OCI-LY7 (cell line): ENCODE measurements around the gene GIPC1.

Experiments
- CTCF ChIP-seq: fragments of 200-600 bp; sonication (generic); conservative IDR thresholded peaks from 2 replicates; pipeline ENCODE4 v1.5.1; 2014; ENCODE audit warnings: mild to moderate bottlenecking, antibody characterized with exemption, low read length, moderate library complexity, mixed read lengths
- EZH2phosphoT487 ChIP-seq: fragments of 200-600 bp; sonication (generic); IDR thresholded peaks from 2 replicates; pipeline ENCODE4 v1.6.1; 2018; ENCODE audit warnings: low read depth, borderline replicate concordance, mild to moderate bottlenecking, mixed run types, antibody characterized with exemption, low read length, moderate library complexity, mixed read lengths

DNA sequence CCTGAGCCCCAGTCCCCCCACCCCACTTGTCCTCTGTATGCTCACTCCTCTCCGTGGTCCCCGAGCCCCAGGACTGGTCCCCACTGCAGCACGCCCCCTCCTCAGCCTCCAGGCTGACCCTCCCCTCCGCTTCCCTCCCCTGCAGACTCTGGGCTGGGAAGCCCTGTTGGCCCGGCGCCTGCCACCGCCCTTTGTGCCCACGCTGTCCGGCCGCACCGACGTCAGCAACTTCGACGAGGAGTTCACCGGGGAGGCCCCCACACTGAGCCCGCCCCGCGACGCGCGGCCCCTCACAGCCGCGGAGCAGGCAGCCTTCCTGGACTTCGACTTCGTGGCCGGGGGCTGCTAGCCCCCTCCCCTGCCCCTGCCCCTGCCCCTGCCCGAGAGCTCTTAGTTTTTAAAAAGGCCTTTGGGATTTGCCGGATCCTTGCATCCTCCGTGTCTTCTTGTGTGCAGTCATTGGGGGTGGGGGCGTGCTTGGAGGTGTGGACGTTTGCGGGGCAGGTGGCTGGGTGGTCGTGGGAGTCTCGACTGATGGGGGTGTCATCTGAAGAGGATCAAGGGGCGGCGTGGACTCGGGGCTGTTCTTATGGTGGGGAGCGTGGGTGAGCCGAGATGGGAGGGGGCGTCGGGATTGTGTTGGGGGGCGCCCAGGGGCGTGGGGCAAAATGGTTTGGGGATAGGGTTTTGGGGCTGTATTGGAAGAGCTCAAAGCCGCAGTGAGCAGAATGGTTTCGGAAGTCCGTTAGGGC is 24.3 kb downstream of the GIPC1 start:
- TF ChIP-seq CTCF (no peak), EZH2phosphoT487 (no peak)
